GM12878 (cell line): ENCODE results near the gene ZNF800. TPM values are rescaled to one million over a fixed set of nuclear protein-coding genes. Genes with fewer than 3 reads are reported as not detected.

Experiments used
- ATAC-seq: fragments of 200-7000 bp; cut with Tn5 transposase; 3 replicates; pipeline ENCODE4 v1.9.1; 2020; ENCODE audit warnings: mild to moderate bottlenecking, moderate library complexity
- BruUV-seq: library from RNA; stranded (reverse); fragments of 400-500 nt; replicated peaks from 2 replicates; lab custom pipeline; 2021; lab: Mats Ljungman, UMichigan
- CTCF ChIA-PET: fragments of 300-600 bp; sonication (Branson Sonifier 250); formaldehyde crosslinking; extraction: SDS; loops from one replicate; lab custom pipeline; 2021; ENCODE audit warnings: inconsistent platforms; lab: Yijun Ruan, JAX
- POLR2A ChIA-PET: fragments of 350-600 bp; formaldehyde crosslinking; extraction: SDS; loops from one replicate; lab custom pipeline; 2021; ENCODE audit warnings: inconsistent platforms; lab: Charles Lee
- RAD21 ChIA-PET: fragments of 300-600 bp; sonication (Branson Sonifier 250); formaldehyde crosslinking; loops from one replicate; lab custom pipeline; 2023; ENCODE audit warnings: antibody characterized with exemption; ENCODE audit not compliant: unreplicated experiment; lab: Charles Lee
- SMC1A ChIA-PET: fragments of 300-600 bp; sonication (Branson Sonifier 250); formaldehyde crosslinking; loops from one replicate; lab custom pipeline; 2023; ENCODE audit not compliant: unreplicated experiment, uncharacterized antibody; lab: Charles Lee
- DNase-seq: peaks from one replicate; pipeline ENCODE4 v3.0.0-alpha.2; 2011; ENCODE audit warnings: low read depth, low spot score
- FAIRE-seq: peaks from 3 replicates; lab custom pipeline; 2011; peaks lifted over from hg19 to GRCh38; lab: Jason Lieb, UNC
- H2AFZ ChIP-seq: 2 replicates; pipeline ENCODE4 v1.6.0; 2011; ENCODE audit warnings: low read depth, low read length, control low read depth; ENCODE audit not compliant: control insufficient read depth
- H3K27ac ChIP-seq: 2 replicates; pipeline ENCODE4 v1.5.1; 2011; ENCODE audit warnings: control low read depth; ENCODE audit not compliant: control insufficient read depth, insufficient read depth
- H3K27me3 ChIP-seq, 2 experiments: replicated peaks in 1 of 2; 2 replicates each; pipeline versions ENCODE4 v1.6.0 to v1.6.1; 2011; ENCODE audit warnings: low read length in 1 of 2; ENCODE audit not compliant: control insufficient read depth in 2 of 2, insufficient read depth in 2 of 2
- H3K36me3 ChIP-seq, 2 experiments: 2 replicates each; pipeline ENCODE4 v1.5.1; 2011; ENCODE audit warnings: low read length in 1 of 2; ENCODE audit not compliant: control insufficient read depth in 2 of 2, insufficient read depth in 2 of 2
- H3K4me1 ChIP-seq: 2 replicates; pipeline ENCODE4 v1.6.1; 2011; ENCODE audit warnings: mild to moderate bottlenecking, low read length, moderate library complexity, mixed read lengths; ENCODE audit not compliant: control insufficient read depth, insufficient read depth
- H3K4me2 ChIP-seq: 2 replicates; pipeline ENCODE4 v1.6.0; 2011; ENCODE audit warnings: control low read depth; ENCODE audit not compliant: control insufficient read depth, insufficient read depth
- H3K4me3 ChIP-seq: fragments of 200-600 bp; sonication (generic); 2 replicates; pipeline ENCODE4 v1.5.1; 2016
- H3K79me2 ChIP-seq: 2 replicates; pipeline ENCODE4 v1.6.0; 2011; ENCODE audit warnings: low read length; ENCODE audit not compliant: control insufficient read depth, insufficient read depth
- H3K9ac ChIP-seq: 2 replicates; pipeline ENCODE4 v1.8.0; 2011; ENCODE audit warnings: low read length, control low read depth, mixed read lengths; ENCODE audit not compliant: control insufficient read depth, insufficient read depth
- H3K9me3 ChIP-seq: replicated peaks from 3 replicates; pipeline ENCODE4 v1.5.1; 2011; ENCODE audit warnings: mild to moderate bottlenecking, low read length; ENCODE audit not compliant: control insufficient read depth, insufficient read depth
- H4K20me1 ChIP-seq: 2 replicates; pipeline ENCODE4 v1.6.0; 2011; ENCODE audit not compliant: control insufficient read depth, insufficient read depth
- BCL11A ChIP-seq: IDR thresholded peaks from 2 replicates; pipeline ENCODE4 v1.6.1; 2011; ENCODE audit warnings: low read depth, low read length
- DPF2 ChIP-seq: fragments of 450-650 bp; IDR thresholded peaks from 2 replicates; pipeline ENCODE4 v1.6.1; 2017; ENCODE audit warnings: mild to moderate bottlenecking
- HDAC6 ChIP-seq: fragments of 200-600 bp; sonication (generic); IDR thresholded peaks from one replicate; pipeline ENCODE4 v1.8.0; 2017; ENCODE audit warnings: antibody characterized with exemption; ENCODE audit not compliant: unreplicated experiment
- HDGF ChIP-seq: fragments of 450-650 bp; IDR thresholded peaks from 2 replicates; pipeline ENCODE4 v1.6.1; 2016; ENCODE audit warnings: antibody characterized with exemption
- NFYA ChIP-seq: IDR thresholded peaks from 2 replicates; pipeline ENCODE4 v1.6.1; 2011; ENCODE audit warnings: low read depth, mild to moderate bottlenecking, low read length, improper control_type of control experiment, borderline replicate concordance
- ZBTB11 ChIP-seq: fragments of 450-650 bp; formaldehyde crosslinking; IDR thresholded peaks from 2 replicates; pipeline ENCODE4 v1.5.0; 2022; ENCODE audit warnings: mild to moderate bottlenecking, missing genetic modification characterization
- ZNF24 ChIP-seq: fragments of 450-650 bp; IDR thresholded peaks from 2 replicates; pipeline ENCODE4 v1.6.1; 2017; ENCODE audit warnings: antibody characterized with exemption, mild to moderate bottlenecking
- WGBS: methylation state at CpG from one replicate; pipeline ENCODE4 v1.1.6; 2016; ENCODE audit warnings: low lambda C conversion rate; ENCODE audit not compliant: insufficient replicate concordance, insufficient coverage; ENCODE audit errors: missing lambda C conversion rate; 5-methylcytosine and 5-hydroxymethylcytosine counted together
- in situ Hi-C: fragments of 300-500 bp; cut with MboI; formaldehyde crosslinking; loops from 9 replicates; pipeline ENCODE4 v1.14.3; 2018; ENCODE audit warnings: mixed read lengths
- intact Hi-C: fragments of 100-400 bp; cut with micrococcal nuclease; formaldehyde crosslinking; loops from one replicate; pipeline ENCODE4 v1.14.2; 2022; ENCODE audit not compliant: unreplicated experiment
- polyA plus RNA-seq, 11 experiments: library from polyadenylated mRNA; depleted of rRNA in 4 of 11; unstranded in 6 of 11; stranded (reverse) in 5 of 11; fragments of >200 nt; fragmentation: Nextera tagmentation in 4 of 11; fragmentation: Illumina TruSeq in 1 of 11; extraction: Ambion mirVana in 4 of 11; extraction: Trizol in 1 of 11; gene quantifications; 1 replicate in 1 of 11; 2 replicates in 10 of 11; pipeline versions ENCODE4 v1.2.1 to v1.2.3, GENCODE V29; 2011 to 2016; ENCODE audit warnings: inconsistent platforms in 2 of 11, missing spikeins in 2 of 11, low read depth in 1 of 11
- total RNA-seq, 4 experiments: library from RNA; depleted of rRNA in 3 of 4; stranded (reverse); fragments of >200 nt in 3 of 4; fragmentation: Illumina TruSeq in 1 of 4; extraction: Trizol in 1 of 4; gene quantifications; 2 replicates each; pipeline versions ENCODE4 v1.2.1 to v1.2.3, GENCODE V29; 2013 to 2021

Gene ZNF800
- total and polyA plus RNA-seq, 10 of the 15 experiments (the other 5 are each of a cell fraction or from before 2014, with no cell fraction given), result 6.8 to 33.9 (median 23.8) TPM

GRCh38 chr7:127366680-127367079, 25.8 kb downstream of the ZNF800 start:
- no peak overlapping the region for H3K4me3 ChIP-seq
- H3K4me2 ChIP-seq, result no peak overlapping the region
- H3K79me2 ChIP-seq, result peaks cover 4% of the 10 kb centered on the region
- FAIRE-seq (no peak), ATAC-seq (no peak), DNase-seq (no peak)
- no TSS peak for BruUV-seq
- CTCF ChIA-PET, result interaction anchor here (1.5 to 3.8 kb wide), 3 partner anchors 11 to 19 kb away, joined by 4 to 18 read pairs (median 6); no protein-coding TSS in a partner anchor
- POLR2A ChIA-PET, result interaction anchor here (1.2 to 1.4 kb wide), 2 partner anchors 11 to 26 kb away, joined by 3 read pairs; partner anchors contain the start of gene ZNF800
- no peaks in the 10 kb centered on the region for H3K27me3 ChIP-seq
- in situ Hi-C loops, result no loop called here
- H2AFZ ChIP-seq, result no peak overlapping the region
- H3K4me1 ChIP-seq, result no peaks in the 10 kb centered on the region
- H3K9me3 ChIP-seq, result no peaks in the 10 kb centered on the region
- WGBS, result 98% methylated on average over 2 of the region's 2 CpGs
- SMC1A ChIA-PET, result interaction anchor here (1.0 to 2.1 kb wide), 4 partner anchors 12 to 76 kb away, joined by 3 to 7 read pairs (median 6); no protein-coding TSS in a partner anchor
- H4K20me1 ChIP-seq, result no peaks in the 10 kb centered on the region
- no peak overlapping the region for H3K9ac ChIP-seq
- H3K36me3 ChIP-seq, result peaks cover 0 to 21% of the 10 kb centered on the region in 2 experiments; a peak in 3 of 4 replicates
- intact Hi-C loops, result no loop called here
- RAD21 ChIA-PET, result no interaction called here
- H3K27ac ChIP-seq, result no peak overlapping the region
- TF ChIP-seq ZBTB11 (CRISPR knock-in tag) (no peak), NFYA (no peak), BCL11A (no peak), HDGF (no peak), ZNF24 (no peak), DPF2 (no peak), HDAC6 (no peak)
